Measurements from ENCODE around the gene ATF7. TPM values are rescaled to one million over a fixed set of nuclear protein-coding genes. Genes with fewer than 3 reads are reported as not detected.

Gene ATF7
- total and polyA plus RNA-seq, 2 of the 13 experiments (the other 11 are each of a cell fraction or from before 2014, with no cell fraction given), result 9.6 to 16.2 TPM

DNA sequence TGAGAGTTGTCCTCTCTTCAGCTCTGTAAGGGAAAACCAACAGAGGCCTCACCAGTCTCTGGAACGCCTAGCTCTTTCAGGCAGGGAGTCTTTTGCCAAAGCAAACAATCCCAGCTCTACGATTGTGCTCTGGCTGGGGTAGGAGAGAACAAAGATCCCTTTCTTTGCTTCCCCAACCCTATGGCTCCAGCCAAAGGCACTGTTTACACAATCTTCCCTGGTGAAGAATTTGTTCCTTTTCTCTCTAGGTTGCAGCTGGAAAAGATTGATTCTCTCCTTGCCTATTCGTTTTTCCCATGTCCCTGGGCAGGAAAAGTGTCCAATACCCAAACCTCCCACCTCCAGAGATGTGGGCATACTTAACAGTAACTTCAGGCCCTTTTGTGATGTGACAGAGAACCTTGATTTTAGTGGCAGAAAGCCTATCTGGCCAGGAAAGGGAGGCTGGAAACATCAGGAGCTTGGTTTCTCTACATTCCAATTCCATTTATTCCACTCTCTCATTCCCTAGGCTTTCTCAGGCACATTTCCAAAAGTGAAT, 32.9 kb upstream of the ATF7 start (continued):
- TF ChIP-seq, protein P1, sequence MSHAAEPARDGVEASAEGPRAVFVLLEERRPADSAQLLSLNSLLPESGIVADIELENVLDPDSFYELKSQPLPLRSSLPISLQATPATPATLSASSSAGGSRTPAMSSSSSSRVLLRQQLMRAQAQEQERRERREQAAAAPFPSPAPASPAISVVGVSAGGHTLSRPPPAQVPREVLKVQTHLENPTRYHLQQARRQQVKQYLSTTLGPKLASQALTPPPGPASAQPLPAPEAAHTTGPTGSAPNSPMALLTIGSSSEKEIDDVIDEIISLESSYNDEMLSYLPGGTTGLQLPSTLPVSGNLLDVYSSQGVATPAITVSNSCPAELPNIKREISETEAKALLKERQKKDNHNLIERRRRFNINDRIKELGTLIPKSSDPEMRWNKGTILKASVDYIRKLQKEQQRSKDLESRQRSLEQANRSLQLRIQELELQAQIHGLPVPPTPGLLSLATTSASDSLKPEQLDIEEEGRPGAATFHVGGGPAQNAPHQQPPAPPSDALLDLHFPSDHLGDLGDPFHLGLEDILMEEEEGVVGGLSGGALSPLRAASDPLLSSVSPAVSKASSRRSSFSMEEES (CRISPR knock-in tag; IDR thresholded peaks at IDR 0.05), result peak; percentile 54; the same call in 1 of the 2 replicates
- TF ChIP-seq ZFP90 (CRISPR knock-in tag; IDR thresholded peaks at IDR 0.05; ENCODE audit: borderline replicate concordance) (no peak), ZNF678 (CRISPR knock-in tag; IDR thresholded peaks at IDR 0.05) (no peak), MTA3 (CRISPR knock-in tag; IDR thresholded peaks at IDR 0.05) (no peak), TGIF2 (CRISPR knock-in tag; IDR thresholded peaks at IDR 0.05) (peak; percentile 74; the same call in 1 of the 2 replicates), ZNF878 (CRISPR knock-in tag; IDR thresholded peaks at IDR 0.05) (peak; percentile 67; the same call in 1 of the 2 replicates), ZNF264 (CRISPR knock-in tag; IDR thresholded peaks at IDR 0.05) (no peak), BCL6 (CRISPR knock-in tag; IDR thresholded peaks at IDR 0.05) (peak; percentile 81), ZNF839 (CRISPR knock-in tag; IDR thresholded peaks at IDR 0.05; ENCODE audit: borderline replicate concordance) (no peak), GPN1 (CRISPR knock-in tag; IDR thresholded peaks at IDR 0.05; ENCODE audit: borderline replicate concordance) (no peak), HNRNPH1 (optimal IDR thresholded peaks at IDR 0.05; ENCODE audit: low read depth, low read length) (no peak), ZNF24 (IDR thresholded peaks at IDR 0.05) (no peak), ZNF672 (CRISPR knock-in tag; IDR thresholded peaks at IDR 0.05) (no peak), TEAD2 (CRISPR knock-in tag; IDR thresholded peaks at IDR 0.05) (no peak), ZNF615 (CRISPR knock-in tag; IDR thresholded peaks at IDR 0.05; ENCODE audit: borderline replicate concordance) (no peak), SRF (IDR thresholded peaks at IDR 0.05; ENCODE audit: low read depth, low read length) (no peak), ZNF660 (CRISPR knock-in tag; IDR thresholded peaks at IDR 0.05; ENCODE audit: borderline replicate concordance, low read depth) (no peak)
- TF ChIP-seq, protein P2, sequence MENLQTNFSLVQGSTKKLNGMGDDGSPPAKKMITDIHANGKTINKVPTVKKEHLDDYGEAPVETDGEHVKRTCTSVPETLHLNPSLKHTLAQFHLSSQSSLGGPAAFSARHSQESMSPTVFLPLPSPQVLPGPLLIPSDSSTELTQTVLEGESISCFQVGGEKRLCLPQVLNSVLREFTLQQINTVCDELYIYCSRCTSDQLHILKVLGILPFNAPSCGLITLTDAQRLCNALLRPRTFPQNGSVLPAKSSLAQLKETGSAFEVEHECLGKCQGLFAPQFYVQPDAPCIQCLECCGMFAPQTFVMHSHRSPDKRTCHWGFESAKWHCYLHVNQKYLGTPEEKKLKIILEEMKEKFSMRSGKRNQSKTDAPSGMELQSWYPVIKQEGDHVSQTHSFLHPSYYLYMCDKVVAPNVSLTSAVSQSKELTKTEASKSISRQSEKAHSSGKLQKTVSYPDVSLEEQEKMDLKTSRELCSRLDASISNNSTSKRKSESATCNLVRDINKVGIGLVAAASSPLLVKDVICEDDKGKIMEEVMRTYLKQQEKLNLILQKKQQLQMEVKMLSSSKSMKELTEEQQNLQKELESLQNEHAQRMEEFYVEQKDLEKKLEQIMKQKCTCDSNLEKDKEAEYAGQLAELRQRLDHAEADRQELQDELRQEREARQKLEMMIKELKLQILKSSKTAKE (CRISPR knock-in tag; IDR thresholded peaks at IDR 0.05; ENCODE audit: borderline replicate concordance), result no peak
- TF ChIP-seq, protein P3, sequence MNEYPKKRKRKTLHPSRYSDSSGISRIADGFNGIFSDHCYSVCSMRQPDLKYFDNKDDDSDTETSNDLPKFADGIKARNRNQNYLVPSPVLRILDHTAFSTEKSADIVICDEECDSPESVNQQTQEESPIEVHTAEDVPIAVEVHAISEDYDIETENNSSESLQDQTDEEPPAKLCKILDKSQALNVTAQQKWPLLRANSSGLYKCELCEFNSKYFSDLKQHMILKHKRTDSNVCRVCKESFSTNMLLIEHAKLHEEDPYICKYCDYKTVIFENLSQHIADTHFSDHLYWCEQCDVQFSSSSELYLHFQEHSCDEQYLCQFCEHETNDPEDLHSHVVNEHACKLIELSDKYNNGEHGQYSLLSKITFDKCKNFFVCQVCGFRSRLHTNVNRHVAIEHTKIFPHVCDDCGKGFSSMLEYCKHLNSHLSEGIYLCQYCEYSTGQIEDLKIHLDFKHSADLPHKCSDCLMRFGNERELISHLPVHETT (CRISPR knock-in tag; conservative IDR thresholded peaks at IDR 0.05), result no peak
- TF ChIP-seq, protein P4, sequence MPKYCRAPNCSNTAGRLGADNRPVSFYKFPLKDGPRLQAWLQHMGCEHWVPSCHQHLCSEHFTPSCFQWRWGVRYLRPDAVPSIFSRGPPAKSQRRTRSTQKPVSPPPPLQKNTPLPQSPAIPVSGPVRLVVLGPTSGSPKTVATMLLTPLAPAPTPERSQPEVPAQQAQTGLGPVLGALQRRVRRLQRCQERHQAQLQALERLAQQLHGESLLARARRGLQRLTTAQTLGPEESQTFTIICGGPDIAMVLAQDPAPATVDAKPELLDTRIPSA (CRISPR knock-in tag; IDR thresholded peaks at IDR 0.05; ENCODE audit: borderline replicate concordance), result no peak
- TF ChIP-seq, protein P5, sequence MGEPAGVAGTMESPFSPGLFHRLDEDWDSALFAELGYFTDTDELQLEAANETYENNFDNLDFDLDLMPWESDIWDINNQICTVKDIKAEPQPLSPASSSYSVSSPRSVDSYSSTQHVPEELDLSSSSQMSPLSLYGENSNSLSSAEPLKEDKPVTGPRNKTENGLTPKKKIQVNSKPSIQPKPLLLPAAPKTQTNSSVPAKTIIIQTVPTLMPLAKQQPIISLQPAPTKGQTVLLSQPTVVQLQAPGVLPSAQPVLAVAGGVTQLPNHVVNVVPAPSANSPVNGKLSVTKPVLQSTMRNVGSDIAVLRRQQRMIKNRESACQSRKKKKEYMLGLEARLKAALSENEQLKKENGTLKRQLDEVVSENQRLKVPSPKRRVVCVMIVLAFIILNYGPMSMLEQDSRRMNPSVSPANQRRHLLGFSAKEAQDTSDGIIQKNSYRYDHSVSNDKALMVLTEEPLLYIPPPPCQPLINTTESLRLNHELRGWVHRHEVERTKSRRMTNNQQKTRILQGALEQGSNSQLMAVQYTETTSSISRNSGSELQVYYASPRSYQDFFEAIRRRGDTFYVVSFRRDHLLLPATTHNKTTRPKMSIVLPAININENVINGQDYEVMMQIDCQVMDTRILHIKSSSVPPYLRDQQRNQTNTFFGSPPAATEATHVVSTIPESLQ (CRISPR knock-in tag; conservative IDR thresholded peaks at IDR 0.05), result 0 out of 2 replicates have a peak, but pooled peaks have one; percentile 25
- TF ChIP-seq, protein P6, sequence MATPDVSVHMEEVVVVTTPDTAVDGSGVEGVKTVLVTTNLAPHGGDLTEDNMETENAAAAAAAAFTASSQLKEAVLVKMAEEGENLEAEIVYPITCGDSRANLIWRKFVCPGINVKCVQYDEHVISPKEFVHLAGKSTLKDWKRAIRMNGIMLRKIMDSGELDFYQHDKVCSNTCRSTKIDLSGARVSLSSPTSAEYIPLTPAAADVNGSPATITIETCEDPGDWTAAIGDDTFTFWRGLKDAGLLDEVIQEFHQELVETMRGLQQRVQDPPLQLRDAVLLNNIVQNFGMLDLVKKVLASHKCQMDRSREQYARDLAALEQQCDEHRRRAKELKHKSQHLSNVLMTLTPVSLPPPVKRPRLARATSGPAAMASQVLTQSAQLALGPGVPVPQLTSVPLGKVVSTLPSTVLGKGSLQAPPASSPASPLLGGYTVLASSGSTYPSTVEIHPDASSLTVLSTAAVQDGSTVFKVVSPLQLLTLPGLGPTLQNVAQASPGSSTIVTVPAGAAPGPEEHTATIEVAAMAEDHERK (CRISPR knock-in tag; IDR thresholded peaks at IDR 0.05; ENCODE audit: low read depth), result no peak

Data from HepG2 (cell line).